Activated T-cell treated with anti-CD3 and anti-CD28 coated beads, Interleukin-2, amount 50 U/mL, for 72 hours (primary cell): ENCODE data around the gene CALN1. TPM values are rescaled to one million over a fixed set of nuclear protein-coding genes. Genes with fewer than 3 reads are reported as not detected.
"Not testable (repeated sequence)": the region's sequence is repeated elsewhere in the genome, so short reads cannot be mapped to it uniquely, and the experiment has no call there.

Experiments used
- ATAC-seq, 2 donors: fragments of 150-1000 bp; cut with Tn5 transposase; replicated peaks in 1 of 2; 2 replicates each; pipeline ENCODE4 v1.10.0; 2021; ENCODE audit warnings: moderate library complexity in 2 of 2, mild to moderate bottlenecking in 1 of 2
- DNase-seq, 2 donors: peaks; one replicate each; pipeline ENCODE4 v3.0.0; 2021 to 2022; ENCODE audit warnings: mixed read lengths in 1 of 2
- H3K27ac Mint-ChIP-seq: one replicate; pipeline ENCODE4 v1.8.0; 2022; ENCODE audit warnings: mild to moderate bottlenecking, moderate library complexity, mixed read lengths
- H3K27me3 Mint-ChIP-seq: one replicate; pipeline ENCODE4 v1.8.0; 2022; ENCODE audit warnings: low read depth, mixed read lengths
- H3K36me3 Mint-ChIP-seq, 2 donors: one replicate each; pipeline ENCODE4 v1.8.0; 2022; ENCODE audit warnings: mixed read lengths in 2 of 2, mild to moderate bottlenecking in 1 of 2; ENCODE audit not compliant: insufficient read depth in 2 of 2
- H3K4me1 Mint-ChIP-seq: one replicate; pipeline ENCODE4 v1.8.0; 2022; ENCODE audit warnings: low read depth, mixed read lengths
- H3K4me3 Mint-ChIP-seq, 2 donors: one replicate each; pipeline ENCODE4 v1.8.0; 2022; ENCODE audit warnings: mild to moderate bottlenecking in 2 of 2, mixed read lengths in 2 of 2, moderate library complexity in 2 of 2
- H3K9me3 Mint-ChIP-seq, 2 donors: one replicate each; pipeline ENCODE4 v1.8.0; 2022; ENCODE audit warnings: mixed read lengths in 2 of 2
- total RNA-seq, 2 donors: library from RNA; stranded (reverse); gene quantifications; one replicate each; pipeline ENCODE4 v1.2.3, GENCODE V29; 2022

CALN1 gene
- total RNA-seq = under 1 TPM in 1 of 2 donors, not detected in 1; 0.86 TPM

DNA sequence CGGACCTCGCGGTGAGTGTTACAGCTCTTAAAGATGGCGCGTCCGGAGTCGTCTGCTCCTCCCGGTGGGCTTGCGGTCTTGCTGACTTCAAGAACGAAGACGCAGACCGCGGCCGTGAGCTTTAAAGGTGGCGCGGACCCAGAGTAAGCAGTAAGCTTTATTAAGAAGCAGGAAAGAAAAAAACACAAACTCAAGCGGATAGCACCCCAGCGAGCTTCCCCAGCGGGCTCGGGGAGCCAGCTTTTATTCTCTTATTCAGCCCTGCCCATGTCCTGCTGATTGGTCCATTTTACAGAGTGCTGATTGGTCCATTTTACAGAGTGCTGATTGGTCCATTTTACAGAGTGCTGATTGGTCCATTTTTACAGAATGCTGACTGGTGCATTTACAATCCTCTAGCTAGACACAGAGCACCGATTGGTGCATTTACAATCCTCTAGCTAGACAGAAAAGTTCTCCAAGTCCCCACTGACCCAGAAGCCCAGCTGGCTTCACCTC lies at the start of gene CALN1:
Gene CALN1, minus strand, starts transcription at position 218 of the 498 bp plus-strand sequence.
- not testable (repeated sequence) for H3K4me1 Mint-ChIP-seq, H3K27ac Mint-ChIP-seq, H3K4me3 Mint-ChIP-seq, DNase-seq, H3K9me3 Mint-ChIP-seq, ATAC-seq, H3K27me3 Mint-ChIP-seq, H3K36me3 Mint-ChIP-seq

- ATAC-seq (no peak), DNase-seq (no peak)
- no peak overlapping the region for H3K27ac Mint-ChIP-seq
- no peaks in the 10 kb centered on the region for H3K4me1 Mint-ChIP-seq
- H3K9me3 Mint-ChIP-seq = no peaks in the 10 kb centered on the region
- no peak overlapping the region for H3K4me3 Mint-ChIP-seq
- no peaks in the 10 kb centered on the region for H3K36me3 Mint-ChIP-seq
- no peaks in the 10 kb centered on the region for H3K27me3 Mint-ChIP-seq
Observed at GRCh38 chr7:72453471-72453870, 41.3 kb upstream of the CALN1 start.

DNA sequence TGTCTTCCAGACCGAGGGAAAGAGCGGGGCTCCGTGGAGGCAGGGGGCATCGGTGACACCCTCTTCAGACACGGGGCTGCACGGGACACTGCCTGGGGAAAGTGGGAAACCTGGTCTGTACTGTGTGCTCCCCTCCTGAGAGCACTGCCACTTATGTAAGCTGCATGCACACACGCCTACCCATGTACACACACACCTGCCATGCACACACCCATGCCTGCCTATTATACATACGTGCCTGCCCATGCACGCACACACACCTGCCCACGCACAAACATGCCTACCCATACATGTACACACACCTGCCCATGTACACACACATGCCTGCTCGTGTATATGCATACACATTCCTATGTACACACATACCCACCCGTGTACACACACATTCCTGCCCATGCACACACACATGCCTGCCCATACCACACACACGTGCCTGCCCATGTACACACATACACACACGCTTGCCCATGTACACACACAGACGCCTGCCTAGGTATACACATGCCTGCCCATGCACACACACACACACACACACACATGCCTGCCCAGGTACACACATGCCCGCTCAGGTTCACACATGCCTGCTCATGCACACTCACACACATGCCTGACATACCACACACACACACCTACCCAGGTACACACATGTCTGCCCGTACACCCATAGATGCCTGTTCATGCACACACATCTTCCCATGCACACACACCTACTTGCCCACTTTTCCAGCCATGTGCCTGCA lies 35.5 kb upstream of the CALN1 start:
- H3K4me3 Mint-ChIP-seq = no peak overlapping the region
- H3K9me3 Mint-ChIP-seq = peaks cover 0 to 2% of the 10 kb centered on the region in 2 donors
- H3K27ac Mint-ChIP-seq = no peak overlapping the region
- H3K4me1 Mint-ChIP-seq = peaks cover 8% of the 10 kb centered on the region
- DNase-seq = no peak
- H3K36me3 Mint-ChIP-seq = no peaks in the 10 kb centered on the region
- no peak for ATAC-seq
- H3K27me3 Mint-ChIP-seq = peaks cover 15% of the 10 kb centered on the region

DNA sequence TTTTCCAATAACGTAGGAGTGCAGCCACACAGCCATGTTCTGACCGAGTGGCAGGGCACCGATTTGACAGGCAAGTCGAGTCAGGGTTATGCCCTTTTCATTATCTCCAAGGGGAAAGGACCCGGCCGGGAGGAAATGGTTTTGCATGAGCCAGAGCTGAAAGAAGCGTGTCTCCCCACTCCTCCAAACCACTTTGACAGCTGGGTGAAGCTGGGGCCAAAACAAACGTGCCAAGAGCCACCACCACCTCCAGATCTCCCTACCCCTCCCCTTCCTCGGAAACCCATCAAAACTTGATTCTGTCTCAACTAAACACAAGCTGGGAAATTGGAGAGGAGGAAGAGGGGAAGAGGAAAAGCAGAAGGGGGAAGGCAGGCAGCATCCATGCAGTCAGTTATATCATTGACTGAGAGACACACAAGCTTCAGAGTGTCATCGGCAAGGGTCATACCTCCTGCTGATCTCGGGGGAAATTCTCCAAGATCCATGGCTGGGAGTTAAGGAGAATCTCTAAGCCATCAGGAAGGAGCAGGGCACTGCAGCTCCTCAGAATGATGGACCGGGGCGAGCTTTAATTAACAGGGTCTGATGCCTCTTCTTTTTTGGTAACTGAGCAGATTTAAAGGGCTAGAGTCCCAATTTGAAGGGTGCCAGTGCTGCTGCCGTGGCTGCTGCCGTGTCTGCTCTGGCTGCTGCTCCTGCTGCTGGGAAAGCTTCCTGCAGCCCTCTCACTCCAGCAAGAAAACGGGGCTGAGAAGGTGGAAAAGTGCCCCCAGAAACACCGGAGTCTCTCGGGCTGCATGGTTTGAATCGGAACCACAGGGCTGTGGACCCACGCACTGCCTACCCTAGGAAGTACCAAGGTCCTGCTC lies 34.7 kb upstream of the CALN1 start:
- Mint-ChIP-seq H3K9me3 (peaks cover 0 to 2% of the 10 kb centered on the region in 2 donors), H3K4me1 (peaks cover 8% of the 10 kb centered on the region), H3K27me3 (peaks cover 15% of the 10 kb centered on the region), H3K36me3 (no peaks in the 10 kb centered on the region), H3K4me3 (no peak overlapping the region), H3K27ac (no peak overlapping the region)
- no peak for DNase-seq
- no peak for ATAC-seq

DNA sequence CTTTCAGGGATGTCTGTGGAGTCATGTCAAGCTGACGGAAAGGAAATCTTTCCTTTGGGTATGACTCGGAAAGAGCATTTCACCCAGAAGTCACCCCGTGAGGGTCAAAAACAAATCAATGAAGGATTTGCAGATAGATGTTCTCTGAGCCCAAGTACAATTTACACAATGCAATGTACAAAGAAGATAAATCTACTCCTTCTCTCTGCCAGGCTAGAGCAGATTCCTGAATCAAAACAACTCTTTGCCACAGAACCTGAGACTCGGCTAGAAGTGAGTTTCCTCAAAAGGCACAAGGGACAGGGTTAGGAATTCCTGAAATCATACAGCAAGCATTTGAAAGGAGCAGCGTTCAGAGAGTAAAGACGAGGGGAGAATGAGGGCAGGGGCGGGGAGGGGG lies 34.0 kb upstream of the CALN1 start:
- DNase-seq (no peak), ATAC-seq (no peak)
- peaks cover 8% of the 10 kb centered on the region for H3K4me1 Mint-ChIP-seq
- H3K27me3 Mint-ChIP-seq = peaks cover 15% of the 10 kb centered on the region
- H3K27ac Mint-ChIP-seq = no peak overlapping the region
- peaks cover 0 to 2% of the 10 kb centered on the region in 2 donors for H3K9me3 Mint-ChIP-seq
- H3K36me3 Mint-ChIP-seq = no peaks in the 10 kb centered on the region
- no peak overlapping the region for H3K4me3 Mint-ChIP-seq

DNA sequence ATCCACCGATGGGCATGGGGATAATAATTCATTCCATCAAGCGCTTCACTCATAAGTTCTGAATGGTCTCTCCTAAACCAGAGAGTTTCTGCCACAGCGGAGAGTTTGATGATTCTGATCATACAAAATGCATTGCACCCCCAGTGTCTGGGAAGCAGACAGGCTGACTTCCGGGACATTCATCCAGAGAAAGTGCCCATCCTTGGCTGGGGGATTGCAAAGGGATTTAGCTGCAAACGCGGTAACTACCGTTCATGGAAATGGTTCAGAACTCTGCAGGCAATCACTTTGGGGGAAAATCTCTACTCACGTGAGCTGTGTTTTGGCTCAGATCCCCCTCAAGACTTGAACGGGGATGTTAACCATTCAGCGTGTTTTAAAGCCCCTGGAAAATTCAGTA lies 33.4 kb upstream of the CALN1 start:
- H3K27me3 Mint-ChIP-seq = peaks cover 15% of the 10 kb centered on the region
- peaks cover 0 to 2% of the 10 kb centered on the region in 2 donors for H3K9me3 Mint-ChIP-seq

GRCh38 chr7:72445075-72445474 lies 32.9 kb upstream of the CALN1 start:
- ATAC-seq (no peak), DNase-seq (no peak)
- H3K27me3 Mint-ChIP-seq = peaks cover 15% of the 10 kb centered on the region
- no peak overlapping the region for H3K4me3 Mint-ChIP-seq
- no peaks in the 10 kb centered on the region for H3K36me3 Mint-ChIP-seq
- H3K27ac Mint-ChIP-seq = no peak overlapping the region
- H3K4me1 Mint-ChIP-seq = peaks cover 8% of the 10 kb centered on the region
- peaks cover 0 to 2% of the 10 kb centered on the region in 2 donors for H3K9me3 Mint-ChIP-seq

More for the DNA sequence above, 33.4 kb upstream of the CALN1 start:
- H3K4me1 Mint-ChIP-seq = peaks cover 8% of the 10 kb centered on the region
- no peak for DNase-seq
- ATAC-seq = no peak
- no peak overlapping the region for H3K27ac Mint-ChIP-seq
- H3K4me3 Mint-ChIP-seq = no peak overlapping the region
- H3K36me3 Mint-ChIP-seq = no peaks in the 10 kb centered on the region

DNA sequence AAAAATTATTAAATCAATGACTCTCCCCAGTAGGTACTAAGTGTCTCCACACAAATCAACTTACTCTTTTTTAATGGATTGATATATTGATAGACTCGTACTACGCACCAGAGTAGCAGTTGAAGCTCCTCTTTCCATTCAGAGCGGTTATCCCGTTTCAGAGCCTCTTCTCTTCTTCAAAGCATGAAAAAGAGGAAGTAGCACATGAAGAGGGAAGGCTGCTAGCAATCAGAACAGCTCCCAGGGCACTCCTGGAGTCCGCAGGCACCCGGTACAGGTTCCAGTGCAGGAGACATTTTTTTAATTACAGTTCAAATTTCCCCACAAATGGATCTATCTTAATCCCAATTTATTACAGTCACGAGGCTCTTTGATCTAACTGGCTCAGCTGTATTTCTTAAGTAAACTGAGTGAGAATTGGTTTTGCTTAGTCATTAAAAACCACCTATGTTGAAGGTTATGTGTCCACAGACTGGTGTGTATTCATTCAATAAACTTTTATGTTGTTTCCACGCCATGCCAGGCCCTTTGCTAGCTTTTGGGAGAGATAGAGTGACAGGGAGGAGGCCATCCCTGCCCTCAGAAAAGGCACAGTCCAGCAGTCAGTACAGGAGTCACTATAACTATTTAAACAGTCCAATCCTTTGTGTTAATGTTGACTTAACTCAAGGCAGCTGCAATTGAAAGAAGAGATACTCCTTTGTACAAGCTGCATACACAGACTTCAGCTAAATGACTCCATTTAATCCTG lies 32.1 kb upstream of the CALN1 start:
- H3K36me3 Mint-ChIP-seq = no peaks in the 10 kb centered on the region
- no peak for ATAC-seq
- H3K27me3 Mint-ChIP-seq = peaks cover 15% of the 10 kb centered on the region
- H3K9me3 Mint-ChIP-seq = peaks cover 0 to 2% of the 10 kb centered on the region in 2 donors
- no peak for DNase-seq
- no peak overlapping the region for H3K27ac Mint-ChIP-seq
- H3K4me1 Mint-ChIP-seq = peaks cover 8% of the 10 kb centered on the region
- H3K4me3 Mint-ChIP-seq = no peak overlapping the region

- Mint-ChIP-seq H3K9me3 (no peaks in the 10 kb centered on the region), H3K4me1 (peaks cover 8% of the 10 kb centered on the region), H3K36me3 (no peaks in the 10 kb centered on the region), H3K4me3 (no peak overlapping the region), H3K27ac (no peak overlapping the region), H3K27me3 (peaks cover 15% of the 10 kb centered on the region)
- DNase-seq = no peak
- ATAC-seq = no peak
Observed at GRCh38 chr7:72441791-72442190, 29.7 kb upstream of the CALN1 start.

DNA sequence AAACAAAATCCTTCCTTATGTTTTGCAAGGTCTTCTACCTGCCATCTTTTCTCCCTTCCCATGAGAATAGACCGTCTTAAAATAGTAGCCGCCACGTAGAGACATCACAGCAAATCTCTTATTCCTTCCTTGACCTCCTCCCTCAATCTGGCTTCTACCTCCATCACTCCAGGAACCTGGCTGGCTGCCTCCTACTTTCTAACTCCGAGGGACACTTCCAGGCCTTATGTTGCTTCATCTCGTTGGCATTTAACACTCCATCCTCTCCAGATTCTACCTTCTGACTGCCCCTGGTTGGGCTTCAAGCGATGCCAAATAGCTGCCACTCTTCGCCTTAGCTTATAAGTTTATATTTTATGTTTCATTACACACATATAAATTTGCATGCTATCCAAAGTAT lies 26.4 kb upstream of the CALN1 start:
- Mint-ChIP-seq H3K27me3 (no peaks in the 10 kb centered on the region), H3K9me3 (no peaks in the 10 kb centered on the region), H3K27ac (no peak overlapping the region), H3K4me1 (no peaks in the 10 kb centered on the region), H3K4me3 (no peak overlapping the region), H3K36me3 (no peaks in the 10 kb centered on the region)
- DNase-seq = no peak
- no peak for ATAC-seq

GRCh38 chr7:72437610-72438009 lies 25.5 kb upstream of the CALN1 start:
- Mint-ChIP-seq H3K27ac (no peak overlapping the region), H3K4me1 (no peaks in the 10 kb centered on the region), H3K36me3 (no peaks in the 10 kb centered on the region), H3K9me3 (no peaks in the 10 kb centered on the region), H3K27me3 (no peaks in the 10 kb centered on the region), H3K4me3 (no peak overlapping the region)
- ATAC-seq (no peak), DNase-seq (no peak)

GRCh38 chr7:72437061-72437585 lies 25.0 kb upstream of the CALN1 start:
- H3K4me3 Mint-ChIP-seq = no peak overlapping the region
- no peak overlapping the region for H3K27ac Mint-ChIP-seq
- no peaks in the 10 kb centered on the region for H3K4me1 Mint-ChIP-seq
- DNase-seq (no peak), ATAC-seq (no peak)
- H3K27me3 Mint-ChIP-seq = no peaks in the 10 kb centered on the region
- H3K9me3 Mint-ChIP-seq = no peaks in the 10 kb centered on the region
- H3K36me3 Mint-ChIP-seq = no peaks in the 10 kb centered on the region
